Inferior parietal cortex (tissue), 1 donor: ENCODE results near the gene SCN9A.
"Not testable (repeated sequence)": the region's sequence is repeated elsewhere in the genome, so short reads cannot be mapped to it uniquely, and the experiment has no call there.

Experiments
- DNase-seq: peaks from one replicate; pipeline ENCODE4 v3.0.0-alpha.2; 2016; ENCODE audit errors: extremely low spot score

Gene SCN9A

DNA sequence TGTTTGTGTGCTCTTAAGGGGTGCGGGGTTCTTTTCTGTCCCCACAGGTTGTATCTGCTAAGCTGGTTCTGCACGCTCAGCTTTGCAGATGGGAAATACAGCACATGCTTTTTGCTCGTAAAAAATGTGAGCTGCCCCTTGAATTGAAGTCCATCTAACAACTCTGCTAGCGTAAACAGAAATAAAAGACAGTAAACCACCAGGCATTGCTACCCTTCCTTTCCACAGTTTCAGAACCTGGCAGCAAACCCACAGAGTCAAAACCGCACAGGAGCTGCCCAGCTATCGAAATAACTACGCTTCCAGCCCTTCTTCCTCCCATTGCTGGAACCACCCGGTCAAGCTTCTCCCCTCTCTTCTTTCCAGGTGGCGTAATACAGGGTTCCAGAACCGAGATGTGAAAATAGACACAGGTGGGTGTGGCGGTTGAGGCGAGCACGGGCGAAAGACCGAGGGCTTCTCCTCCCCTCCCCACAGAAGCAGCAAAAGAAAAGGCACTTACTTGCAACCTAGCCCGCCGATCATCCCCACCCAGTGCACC is 479 bp downstream of the SCN9A start:
- no peak for DNase-seq

GRCh38 chr2:166373951-166374350 is 1.8 kb downstream of the SCN9A start:
- DNase-seq = no peak

DNA sequence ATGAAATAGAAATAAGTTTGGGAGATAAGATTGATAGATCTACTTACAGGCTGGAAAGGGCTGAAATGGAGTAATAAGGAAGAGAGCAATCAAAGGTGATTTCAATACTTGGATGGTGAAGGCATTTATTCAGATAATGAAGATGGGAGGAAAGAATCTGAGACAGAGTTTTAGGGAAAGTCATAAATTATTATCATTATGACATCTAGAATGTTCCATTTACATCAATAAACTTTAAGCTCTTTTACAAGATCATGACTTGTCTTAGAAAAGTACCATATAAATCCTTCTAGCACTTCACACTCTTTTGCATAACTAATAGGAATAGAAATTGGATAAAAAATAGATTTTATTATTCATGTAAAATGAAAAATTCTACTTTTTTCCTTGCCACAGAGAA is 2.2 kb downstream of the SCN9A start:
- no peak for DNase-seq

DNA sequence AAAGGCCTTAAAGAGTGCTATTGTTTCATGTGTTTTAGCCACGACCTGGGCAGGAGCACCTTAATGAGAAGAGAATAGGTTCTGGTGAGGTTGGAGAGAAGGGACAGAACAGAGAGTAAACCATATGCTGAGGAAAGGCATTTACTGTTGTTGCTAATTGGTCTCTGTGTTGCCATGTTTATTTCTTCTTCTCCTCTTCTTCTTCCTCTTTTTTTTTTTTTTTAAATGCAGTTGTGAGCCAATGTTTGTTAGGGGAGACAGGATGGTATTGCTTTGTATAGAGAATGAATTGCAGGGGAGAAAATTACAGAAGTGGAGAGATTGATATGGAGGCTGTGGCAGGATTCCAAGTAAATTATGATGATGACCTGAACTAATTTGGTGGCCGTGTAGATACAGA is 2.6 kb downstream of the SCN9A start:
- no peak for DNase-seq

- no peak for DNase-seq
These were observed 3.7 kb downstream of the SCN9A start for GRCh38 chr2:166372046-166372445.

- DNase-seq = no peak
These were observed 9.8 kb downstream of the SCN9A start for GRCh38 chr2:166365803-166366420.

GRCh38 chr2:166365239-166365638 is 10.5 kb downstream of the SCN9A start:
- no peak for DNase-seq

DNA sequence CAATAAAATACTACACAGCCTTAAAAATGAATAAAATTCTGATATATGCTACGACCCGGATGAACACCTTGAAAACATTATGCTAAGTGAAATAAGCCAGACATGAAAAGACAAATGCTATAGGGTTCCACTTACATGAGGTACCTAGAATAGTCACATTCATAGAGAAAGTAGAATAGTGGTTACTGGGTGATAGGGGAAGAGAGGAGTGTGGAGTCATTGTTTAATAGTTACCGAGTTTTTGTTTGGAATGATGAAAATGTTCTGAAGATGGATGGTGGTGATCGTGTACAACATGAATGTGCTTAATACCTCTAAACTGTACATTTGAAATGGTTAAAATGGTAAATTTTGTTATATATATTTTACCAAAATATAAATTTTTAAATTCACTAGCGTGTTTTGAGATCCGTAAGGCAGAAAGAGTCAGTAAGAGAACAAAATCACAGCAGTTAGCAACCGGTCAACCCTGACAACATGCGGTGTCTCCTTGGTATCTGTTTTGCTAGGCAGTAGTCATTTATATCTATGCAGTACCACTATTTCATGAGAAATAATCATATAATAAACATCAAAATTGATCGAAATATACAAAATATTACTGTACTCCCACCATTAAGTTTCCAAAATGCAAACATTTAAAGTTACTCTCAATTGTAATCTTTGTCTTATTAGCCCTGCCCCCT is 11.1 kb downstream of the SCN9A start:
- no peak for DNase-seq

- DNase-seq = no peak
These were observed 14.2 kb downstream of the SCN9A start for GRCh38 chr2:166361351-166362153.

GRCh38 chr2:166360906-166361305 is 14.8 kb downstream of the SCN9A start:
- DNase-seq = no peak

DNA sequence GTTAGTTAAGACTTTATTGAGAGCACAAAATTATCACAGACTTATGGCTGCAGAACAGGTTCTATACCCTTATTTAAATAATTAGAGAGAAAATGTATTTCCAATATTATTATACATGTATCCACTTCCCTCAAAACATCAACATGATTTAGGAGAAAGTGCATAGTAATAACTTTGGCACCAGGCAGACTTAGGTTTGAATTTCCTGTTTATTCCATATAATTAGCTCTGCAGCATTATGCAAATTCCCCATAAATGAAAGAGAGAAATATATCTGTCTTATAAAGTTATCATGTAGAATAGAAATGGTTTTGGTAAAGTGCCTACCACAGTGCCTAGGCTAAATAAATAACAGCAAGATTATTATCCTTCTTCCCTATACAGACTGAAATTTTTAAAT is 15.3 kb downstream of the SCN9A start:
- DNase-seq = no peak

DNA sequence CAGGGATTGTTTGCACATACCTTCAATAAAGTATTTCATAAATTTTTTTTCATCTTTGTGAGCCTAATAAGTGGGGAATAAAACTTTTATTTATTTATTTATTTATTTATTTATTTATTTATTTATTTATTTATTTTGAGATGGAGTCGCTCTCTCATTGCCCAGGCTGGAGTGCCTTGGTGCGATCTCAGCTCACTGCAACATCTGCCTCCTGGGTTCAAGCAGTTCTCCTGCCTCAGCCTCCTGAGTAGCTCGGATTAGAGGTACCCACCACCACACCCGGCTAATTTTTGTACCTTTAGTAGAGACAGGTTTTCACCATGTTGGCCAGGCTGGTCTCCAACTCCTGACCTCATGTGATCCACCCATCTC is 17.8 kb downstream of the SCN9A start:
- DNase-seq = not testable (repeated sequence)

GRCh38 chr2:166357068-166357949 is 18.4 kb downstream of the SCN9A start:
- no peak for DNase-seq

GRCh38 chr2:166351319-166351718 is 24.4 kb downstream of the SCN9A start:
- DNase-seq = no peak

- DNase-seq = no peak
These were observed 25.2 kb downstream of the SCN9A start for GRCh38 chr2:166350525-166350924.

DNA sequence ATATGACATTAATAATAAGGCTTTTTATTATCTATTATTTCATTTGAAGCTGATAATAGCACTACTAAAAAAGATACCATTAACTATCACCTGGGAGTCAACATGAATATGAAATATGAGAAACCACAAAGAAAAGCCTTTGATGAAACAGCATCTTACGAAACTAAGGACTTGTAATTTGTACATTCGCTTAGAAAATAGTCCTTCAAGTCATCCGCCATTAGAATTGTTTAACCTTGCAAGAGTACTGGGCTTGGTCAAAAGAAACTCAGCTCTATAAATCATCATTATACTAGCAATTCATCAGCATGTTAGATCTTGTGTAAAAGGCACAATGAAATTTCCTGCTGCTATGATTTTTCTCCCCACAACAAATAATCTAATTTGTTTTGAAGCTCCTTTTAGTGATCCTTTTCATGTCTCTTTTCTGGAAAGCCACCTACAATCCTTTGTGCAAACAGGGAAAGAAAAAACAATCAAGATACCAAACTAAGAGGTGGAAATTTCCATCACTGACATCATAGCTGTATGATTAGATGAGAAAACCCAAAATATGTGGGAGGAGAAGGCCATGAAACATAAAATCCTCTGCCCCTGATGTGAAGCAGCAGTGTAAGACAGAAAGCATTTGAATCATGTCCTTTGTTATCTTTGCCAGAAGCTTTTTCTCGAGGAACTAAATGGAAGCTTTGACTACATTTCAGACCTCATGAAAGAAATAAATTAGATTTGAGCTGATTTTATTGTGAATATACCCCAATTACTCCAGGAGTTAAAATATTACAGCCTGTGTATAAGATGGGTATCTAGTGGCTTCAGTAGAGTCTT is 31.2 kb downstream of the SCN9A start:
- DNase-seq = peak; percentile 21

DNA sequence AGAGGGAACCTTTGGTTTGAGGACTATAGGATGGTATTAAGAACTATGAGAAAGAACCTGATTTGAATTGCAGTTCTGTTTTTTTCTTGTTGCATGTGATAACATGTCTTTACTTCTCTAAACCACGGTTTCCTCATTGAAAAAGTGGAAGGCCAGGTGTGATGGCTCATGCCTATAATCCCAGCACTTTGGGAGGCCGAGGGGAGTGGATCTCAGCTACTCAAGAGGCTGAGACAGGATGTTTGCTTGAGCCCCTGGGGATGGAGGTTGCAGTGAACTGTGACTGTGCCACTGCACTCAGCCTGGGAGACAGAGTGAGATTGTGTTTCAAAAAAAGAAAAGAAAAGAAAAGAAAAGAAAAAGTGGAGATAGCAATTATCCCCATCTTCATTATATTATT is 32.3 kb downstream of the SCN9A start:
- DNase-seq = no peak

- no peak for DNase-seq
These were observed 34.3 kb downstream of the SCN9A start for GRCh38 chr2:166341426-166341825.

DNA sequence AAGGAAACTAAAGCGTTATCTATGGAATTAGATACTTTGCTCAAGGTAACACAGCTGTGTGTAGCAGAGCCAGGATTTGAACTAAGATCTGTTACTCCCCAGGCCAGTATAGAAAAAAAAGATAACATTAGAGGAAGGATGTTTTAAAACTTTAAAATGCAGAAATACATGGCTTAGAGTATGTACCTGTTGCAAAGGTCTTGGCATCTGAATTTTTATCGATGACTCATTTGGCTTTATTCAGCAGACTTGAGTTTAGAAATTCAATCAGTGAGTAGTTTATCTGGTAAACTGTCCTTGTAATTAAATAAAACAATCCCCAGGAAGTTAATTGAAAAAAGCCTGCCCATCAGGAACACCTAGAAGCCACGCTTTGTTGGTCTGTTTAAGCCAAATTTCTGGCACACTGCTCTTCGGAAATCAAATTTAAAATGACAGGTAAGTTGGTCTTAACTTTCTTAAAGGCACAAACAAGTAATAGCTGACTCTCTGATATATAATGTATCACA is 36.9 kb downstream of the SCN9A start:
- no peak for DNase-seq

GRCh38 chr2:166337932-166338331 is 37.8 kb downstream of the SCN9A start:
- no peak for DNase-seq

DNA sequence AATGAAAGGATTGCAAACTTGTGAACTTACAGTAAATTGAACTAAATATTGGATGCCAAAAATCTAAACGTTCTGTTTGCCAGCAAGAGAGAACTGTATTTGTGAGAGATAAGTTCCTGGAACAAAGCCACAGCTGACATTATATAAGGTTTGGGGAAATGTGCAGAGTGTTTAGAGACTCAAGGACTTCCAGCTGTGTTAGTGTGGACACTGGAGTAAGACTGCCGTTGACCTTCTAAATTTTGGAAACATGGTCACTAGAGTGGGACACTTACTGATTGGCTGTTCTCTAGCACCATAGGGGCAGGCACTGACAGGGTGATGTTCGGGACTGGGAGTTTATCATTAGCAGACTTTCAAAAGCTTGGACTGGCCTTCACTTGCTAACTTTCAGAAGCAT is 40.5 kb downstream of the SCN9A start:
- no peak for DNase-seq
